ENCODE data around the gene RASAL2. TPM values are rescaled to one million over a fixed set of nuclear protein-coding genes. Genes with fewer than 3 reads are reported as not detected.
A peak's percentile ranks its signal among the peaks of the same experiment; 100 is the strongest.

The RASAL2 gene
- polyA plus RNA-seq, 2 of the 4 experiments (the other 2 are of a cell fraction): 7.1 to 17.6 TPM

- Histone ChIP-seq H3K27ac (no peak overlapping the region), H3K4me3 (no peak overlapping the region), H3K4me2 (no peak overlapping the region), H3K9me3 (no peaks in the 10 kb centered on the region), H3K4me1 (peaks cover 20% of the 10 kb centered on the region)
- TF ChIP-seq POLR2AphosphoS2 (conservative IDR thresholded peaks at IDR 0.05; ENCODE audit: low read length) (no peak), POLR2A (IDR thresholded peaks at IDR 0.05; ENCODE audit: low read length) (no peak), PBX3 (IDR thresholded peaks at IDR 0.05) (no peak), RARB (CRISPR knock-in tag; IDR thresholded peaks at IDR 0.05) (no peak), FOSL2 (IDR thresholded peaks at IDR 0.05) (no peak), FOSL2 (CRISPR knock-in tag; IDR thresholded peaks at IDR 0.05) (no peak), HDAC2 (IDR thresholded peaks at IDR 0.05) (no peak), RFX5 (IDR thresholded peaks at IDR 0.05) (no peak), ATOH8 (CRISPR knock-in tag; IDR thresholded peaks at IDR 0.05; ENCODE audit: low read depth) (no peak), TFCP2L1 (CRISPR knock-in tag; IDR thresholded peaks at IDR 0.05) (no peak), ELK1 (IDR thresholded peaks at IDR 0.05; ENCODE audit: low read depth, low read length) (no peak)
- no peak for DNase-seq (ENCODE audit: low read depth in 1 of 2, low spot score in 1 of 2)
- WGBS (ENCODE audit: missing lambda C conversion rate): 95% methylated on average over 1 of the region's 1 CpG
- ATAC-seq: no peak
- CTCF ChIA-PET: no interaction called here
- no peak for FAIRE-seq
- POLR2A ChIA-PET: no interaction called here
These were observed 291.8 kb downstream of the RASAL2 start for GRCh38 chr1:178385662-178386061.

GRCh38 chr1:178388418-178389145 is 294.7 kb downstream of the RASAL2 start:
- no peaks in the 10 kb centered on the region for H3K9me3 ChIP-seq
- H3K4me2 ChIP-seq: peak overlapping the region; percentile 48; the same call in 2 of the 3 replicates
- ATAC-seq (no peak; a peak in 1 of 6 replicates), DNase-seq (ENCODE audit: low read depth in 1 of 2, low spot score in 1 of 2) (no peak), FAIRE-seq (peak; percentile 13)
- WGBS (ENCODE audit: missing lambda C conversion rate): 81% methylated on average over 6 of the region's 6 CpGs
- ChIA-PET CTCF (interaction anchor here (0.7 to 1.7 kb wide), 3 partner anchors 40 to 113 kb away, joined by 3 to 4 read pairs (median 3); no protein-coding TSS in a partner anchor), POLR2A (no interaction called here)
- H3K4me3 ChIP-seq: no peak overlapping the region
- H3K27ac ChIP-seq: peak overlapping the region in 1 of 2 experiments; percentile 3; a peak in 1 of 6 replicates
- TF ChIP-seq SREBF2 (IDR thresholded peaks at IDR 0.05): no peak
- no peak for TF ChIP-seq EHF (CRISPR knock-in tag; IDR thresholded peaks at IDR 0.05)
- no peak for TF ChIP-seq E2F6 (IDR thresholded peaks at IDR 0.05; ENCODE audit: borderline replicate concordance, low read depth)
- TF ChIP-seq TP53 (CRISPR knock-in tag; IDR thresholded peaks at IDR 0.05): no peak
- TF ChIP-seq BCL3 (IDR thresholded peaks at IDR 0.05): no peak
- TF ChIP-seq POLR2AphosphoS2 (conservative IDR thresholded peaks at IDR 0.05; ENCODE audit: low read length): no peak
- TF ChIP-seq RARB (CRISPR knock-in tag; IDR thresholded peaks at IDR 0.05): no peak
- no peak for TF ChIP-seq BHLHE40 (IDR thresholded peaks at IDR 0.05; ENCODE audit: low read depth, low read length)
- no peak for TF ChIP-seq JUN (IDR thresholded peaks at IDR 0.05)
- TF ChIP-seq JUNB (IDR thresholded peaks at IDR 0.05): no peak
- no peak for TF ChIP-seq FOSL2 (IDR thresholded peaks at IDR 0.05)
- TF ChIP-seq FOSL2 (CRISPR knock-in tag; IDR thresholded peaks at IDR 0.05): no peak
- TF ChIP-seq NFE2L2 (conservative IDR thresholded peaks at IDR 0.05; ENCODE audit: low read length): no peak
- TF ChIP-seq NR3C1 (IDR thresholded peaks at IDR 0.05): no peak
- TF ChIP-seq MAZ (IDR thresholded peaks at IDR 0.05; ENCODE audit: borderline replicate concordance, low read depth, low read length): no peak
- no peak for TF ChIP-seq HMGXB4 (CRISPR knock-in tag; IDR thresholded peaks at IDR 0.05; ENCODE audit: borderline replicate concordance)
- TF ChIP-seq ATOH8 (CRISPR knock-in tag; IDR thresholded peaks at IDR 0.05; ENCODE audit: low read depth): no peak
- no peak for TF ChIP-seq PBX3 (IDR thresholded peaks at IDR 0.05)
- peaks cover 20% of the 10 kb centered on the region for H3K4me1 ChIP-seq

Data from A549 (cell line).